ENCODE data around the gene TSPAN31. TPM values are rescaled to one million over a fixed set of nuclear protein-coding genes. Genes with fewer than 3 reads are reported as not detected.
A peak's percentile ranks its signal among the peaks of the same experiment; 100 is the strongest.

The TSPAN31 gene
- total RNA-seq, 1 experiment from 2014 or later, result 12.9 TPM

- Histone ChIP-seq H3K27me3 (ENCODE audit: control insufficient read depth, insufficient read depth, low read length) (peaks cover 82% of the 10 kb centered on the region), H3K4me3 (ENCODE audit: insufficient read depth, low read depth, low read length) (peak overlapping the region; percentile 59; the same call in 1 of the 2 replicates)
Observed at GRCh38 chr12:57726884-57727757, 17.7 kb upstream of the TSPAN31 start.

DNA sequence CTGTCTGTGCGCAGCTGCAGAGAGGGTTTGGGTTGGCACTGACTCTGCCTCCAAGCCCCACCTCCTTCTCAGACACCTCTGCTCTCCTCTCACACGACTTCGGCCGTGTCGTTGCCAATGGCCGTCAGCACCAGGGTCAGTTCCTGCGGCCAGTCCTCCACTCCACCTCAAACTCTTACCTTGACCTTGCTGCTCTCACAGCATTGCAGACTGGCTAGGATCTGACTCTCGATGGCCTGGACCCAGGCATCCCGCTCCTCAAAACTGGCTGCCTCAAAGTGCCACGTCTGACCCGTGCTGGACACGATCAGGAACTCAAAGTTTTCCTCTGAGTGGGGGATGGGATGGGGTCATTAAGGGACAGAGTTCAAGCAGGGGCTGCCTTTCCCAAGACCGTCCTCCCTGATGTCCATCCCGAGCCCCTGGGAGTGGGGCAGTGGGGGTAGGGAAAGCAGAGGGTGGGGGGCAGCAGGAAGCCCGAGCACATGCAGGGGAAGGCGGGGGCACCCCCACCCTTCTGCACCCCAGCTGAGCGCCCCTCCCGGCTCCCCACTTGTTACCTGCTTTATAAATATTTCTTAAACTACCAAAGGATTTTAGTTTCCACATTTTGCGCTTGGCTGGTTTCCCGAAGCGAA lies 17.0 kb upstream of the TSPAN31 start:
- Histone ChIP-seq H3K4me3 (ENCODE audit: insufficient read depth, low read depth, low read length) (no peak overlapping the region), H3K36me3 (replicated peaks; ENCODE audit: control insufficient read depth, insufficient read depth, low read length) (no peaks in the 10 kb centered on the region), H3K27me3 (ENCODE audit: control insufficient read depth, insufficient read depth, low read length) (peaks cover 90% of the 10 kb centered on the region)
- peak; percentile 88 for DNase-seq

More at GRCh38 chr12:57726884-57727757, 17.7 kb upstream of the TSPAN31 start:
- DNase-seq, result peak; percentile 71
- no peaks in the 10 kb centered on the region for H3K36me3 ChIP-seq (replicated peaks; ENCODE audit: control insufficient read depth, insufficient read depth, low read length)

DNA sequence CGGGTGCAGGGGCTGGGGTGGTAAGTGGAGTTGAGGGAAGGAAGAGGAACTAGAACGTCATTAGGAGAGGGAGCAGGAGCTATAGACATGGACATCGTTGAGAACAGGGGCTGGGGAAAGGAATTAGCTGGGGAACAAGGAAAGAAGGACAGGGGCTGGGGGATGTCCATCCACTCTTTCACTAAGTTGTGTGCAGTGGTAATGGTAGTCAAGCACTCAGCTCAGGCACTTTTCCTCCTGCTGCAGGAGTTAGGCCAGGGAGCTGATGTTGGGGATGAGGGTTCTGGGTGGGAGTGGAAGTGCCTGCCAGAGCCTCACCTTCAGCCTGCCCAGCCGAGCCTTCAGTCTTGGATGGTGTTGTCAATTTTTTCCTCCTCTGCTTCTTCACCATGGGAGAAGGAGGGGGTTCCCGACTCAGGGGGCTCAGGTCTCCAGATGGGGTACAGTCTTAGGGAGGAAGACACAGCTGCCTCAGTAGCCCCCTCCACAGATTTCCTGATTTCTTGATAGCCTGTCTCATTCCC lies 15.5 kb upstream of the TSPAN31 start:
- peak; percentile 16 for DNase-seq
- Histone ChIP-seq H3K4me3 (ENCODE audit: insufficient read depth, low read depth, low read length) (no peak overlapping the region), H3K36me3 (replicated peaks; ENCODE audit: control insufficient read depth, insufficient read depth, low read length) (no peaks in the 10 kb centered on the region), H3K27me3 (ENCODE audit: control insufficient read depth, insufficient read depth, low read length) (peaks cover 91% of the 10 kb centered on the region)

DNA sequence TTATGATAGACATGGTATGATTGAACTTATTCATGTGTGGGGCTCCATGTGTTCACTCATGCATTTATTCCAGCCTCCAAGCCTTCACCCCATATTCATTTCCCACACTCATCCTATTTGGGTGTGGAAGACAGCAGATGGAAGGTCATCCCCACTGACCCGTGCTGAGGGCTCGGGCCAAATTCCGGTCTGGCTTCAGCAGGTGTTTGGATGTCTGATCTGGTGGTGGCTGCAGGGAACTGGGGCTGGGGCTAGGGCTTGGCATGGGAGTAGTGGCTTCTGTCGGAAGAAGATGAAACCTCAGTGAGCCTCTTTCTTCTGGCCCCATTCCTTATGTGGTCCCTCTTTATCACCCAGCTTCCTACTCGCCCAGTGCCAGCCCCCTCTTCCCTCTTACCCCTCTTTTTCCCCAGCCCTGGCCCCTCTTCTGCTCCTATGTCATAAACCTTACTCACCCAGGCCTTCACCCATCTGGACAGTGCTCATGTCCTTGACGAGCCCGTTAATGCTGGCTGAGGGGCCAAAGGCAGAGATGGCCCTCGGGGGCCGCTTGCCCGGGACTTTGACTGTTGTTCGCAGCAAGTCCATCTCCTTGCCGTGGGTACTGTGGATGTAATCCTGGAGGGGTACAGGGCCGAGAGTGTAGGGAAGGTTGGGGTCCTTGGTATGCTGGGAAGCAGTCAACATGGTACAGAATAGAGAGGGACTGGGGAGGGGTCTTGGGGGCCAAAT lies 14.3 kb upstream of the TSPAN31 start:
- Histone ChIP-seq H3K36me3 (replicated peaks; ENCODE audit: control insufficient read depth, insufficient read depth, low read length) (no peaks in the 10 kb centered on the region), H3K4me3 (ENCODE audit: insufficient read depth, low read depth, low read length) (no peak overlapping the region), H3K27me3 (ENCODE audit: control insufficient read depth, insufficient read depth, low read length) (peaks cover 96% of the 10 kb centered on the region)
- DNase-seq, result peak; percentile 4

DNA sequence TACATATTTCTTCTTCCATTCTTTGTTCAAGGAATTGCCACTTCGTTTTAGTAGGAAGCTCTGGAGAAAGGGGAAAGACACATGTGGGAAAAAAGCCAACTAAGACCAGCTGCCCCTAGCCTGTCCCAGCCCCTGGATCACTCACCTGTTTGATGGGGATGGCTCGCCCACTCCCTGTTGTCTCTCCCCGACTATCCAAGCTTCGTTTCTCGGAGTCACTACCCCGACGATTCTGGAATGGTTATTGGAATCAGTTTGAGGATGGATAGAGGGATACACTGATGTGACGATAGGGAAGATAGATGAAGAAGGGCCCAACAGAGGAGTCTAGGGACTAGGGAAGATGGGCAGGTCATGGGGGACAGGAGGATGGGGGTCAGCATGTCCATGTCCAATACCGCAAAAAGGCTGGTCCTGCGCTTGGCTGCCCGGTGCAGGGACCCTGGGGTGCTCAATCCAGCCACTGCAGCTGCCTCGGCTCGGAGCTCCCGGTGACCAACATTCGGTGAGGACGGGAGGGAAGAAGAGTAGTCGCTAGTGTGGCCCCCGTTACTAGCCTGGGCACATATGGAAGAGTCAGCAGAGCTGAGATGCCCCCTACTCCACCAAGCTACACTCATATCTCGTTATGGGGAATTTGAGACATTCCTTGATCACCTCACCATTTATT lies 13.3 kb upstream of the TSPAN31 start:
- Histone ChIP-seq H3K36me3 (replicated peaks; ENCODE audit: control insufficient read depth, insufficient read depth, low read length) (no peaks in the 10 kb centered on the region), H3K4me3 (ENCODE audit: insufficient read depth, low read depth, low read length) (no peak overlapping the region), H3K27me3 (ENCODE audit: control insufficient read depth, insufficient read depth, low read length) (peaks cover 97% of the 10 kb centered on the region)
- peak; percentile 12 for DNase-seq

DNA sequence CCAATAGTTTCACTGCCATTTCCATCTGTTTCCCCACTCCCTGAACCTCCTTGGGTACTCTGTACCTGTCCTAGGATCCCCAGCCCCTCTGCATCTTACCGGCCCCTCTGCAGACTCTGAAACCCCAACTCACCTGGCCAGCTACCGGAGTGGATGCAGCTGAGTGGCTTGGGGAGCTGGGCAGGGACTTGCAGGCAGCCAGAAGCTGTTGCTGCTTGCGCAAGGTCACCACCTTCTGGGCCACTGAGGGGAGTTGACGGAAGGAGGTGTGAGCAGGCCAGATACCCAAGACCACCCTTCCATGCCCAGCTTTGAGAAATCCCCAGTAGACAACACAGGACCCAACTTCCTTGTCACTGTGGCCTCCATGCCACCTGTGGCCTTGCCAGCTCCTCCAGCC lies 12.6 kb upstream of the TSPAN31 start:
- peaks cover 97% of the 10 kb centered on the region for H3K27me3 ChIP-seq (ENCODE audit: control insufficient read depth, insufficient read depth, low read length)
- no peak for DNase-seq
- no peaks in the 10 kb centered on the region for H3K36me3 ChIP-seq (replicated peaks; ENCODE audit: control insufficient read depth, insufficient read depth, low read length)
- no peak overlapping the region for H3K4me3 ChIP-seq (ENCODE audit: insufficient read depth, low read depth, low read length)

DNA sequence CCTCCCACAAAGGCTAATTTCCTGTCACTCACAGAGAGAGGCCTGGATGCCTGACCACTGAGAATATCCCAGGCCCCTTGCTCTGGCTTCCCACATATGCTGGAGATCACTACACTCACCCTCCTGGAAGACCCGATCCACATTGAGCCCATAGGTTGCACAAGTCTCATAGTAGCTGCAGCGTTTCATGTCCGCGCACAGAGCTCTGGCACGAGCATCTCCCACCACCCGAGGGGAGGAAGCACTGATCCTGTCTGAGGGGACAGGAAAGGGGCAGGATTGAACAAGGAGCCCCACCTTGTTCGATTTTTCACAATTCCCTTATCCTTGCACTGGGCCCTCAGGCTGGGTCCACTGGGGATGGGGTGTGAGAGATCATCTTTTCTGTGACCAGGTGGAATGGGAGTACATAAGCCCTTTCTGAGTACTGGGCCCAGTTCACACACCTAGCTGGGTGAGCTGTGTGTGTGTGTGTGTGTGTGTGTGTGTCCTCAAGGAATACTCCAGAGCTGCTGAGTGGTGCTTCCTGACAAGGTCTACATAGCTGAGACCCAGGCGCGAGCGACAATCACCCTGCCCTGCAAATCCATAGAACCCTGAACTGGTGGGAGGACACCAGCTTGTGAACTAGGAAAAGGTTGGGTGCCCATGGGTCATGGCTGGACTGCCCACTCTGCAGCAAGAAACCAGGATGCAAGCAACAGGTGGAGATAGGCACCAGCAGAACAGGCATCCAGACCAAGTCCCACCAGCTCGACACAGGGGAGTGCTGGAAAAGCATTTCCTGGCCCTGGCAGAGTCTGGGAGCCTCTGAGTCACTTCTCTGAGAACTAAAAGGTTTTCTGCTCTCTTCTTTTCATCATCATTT lies 11.9 kb upstream of the TSPAN31 start:
- Histone ChIP-seq H3K27me3 (ENCODE audit: control insufficient read depth, insufficient read depth, low read length) (peaks cover 97% of the 10 kb centered on the region), H3K36me3 (replicated peaks; ENCODE audit: control insufficient read depth, insufficient read depth, low read length) (no peaks in the 10 kb centered on the region), H3K4me3 (ENCODE audit: insufficient read depth, low read depth, low read length) (no peak overlapping the region)
- no peak for DNase-seq

GRCh38 chr12:57733928-57734327 lies 10.9 kb upstream of the TSPAN31 start:
- Histone ChIP-seq H3K4me3 (ENCODE audit: insufficient read depth, low read depth, low read length) (no peak overlapping the region), H3K36me3 (replicated peaks; ENCODE audit: control insufficient read depth, insufficient read depth, low read length) (no peaks in the 10 kb centered on the region), H3K27me3 (ENCODE audit: control insufficient read depth, insufficient read depth, low read length) (peaks cover 96% of the 10 kb centered on the region)
- DNase-seq, result no peak

DNA sequence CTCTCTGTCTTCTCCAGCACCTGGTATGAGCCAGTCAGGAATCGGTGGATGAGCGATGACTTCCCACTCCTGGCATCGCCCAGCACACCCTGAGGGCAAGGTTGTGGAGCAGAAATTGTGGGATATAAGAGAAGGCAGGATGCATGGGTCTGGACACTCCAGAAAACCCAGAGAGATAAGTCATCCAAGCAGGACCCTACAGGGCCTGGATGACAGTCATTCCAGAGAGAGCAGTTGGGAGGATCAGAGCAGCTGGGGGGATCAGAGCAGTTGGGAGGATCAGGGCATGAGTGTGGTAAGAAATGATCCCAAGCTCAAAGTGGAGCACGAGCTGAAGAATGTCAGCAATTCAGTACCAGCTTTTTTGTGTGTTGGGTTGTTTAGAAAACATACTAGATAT lies 10.2 kb upstream of the TSPAN31 start:
- Histone ChIP-seq H3K27me3 (ENCODE audit: control insufficient read depth, insufficient read depth, low read length) (peaks cover 98% of the 10 kb centered on the region), H3K4me3 (ENCODE audit: insufficient read depth, low read depth, low read length) (no peak overlapping the region), H3K36me3 (replicated peaks; ENCODE audit: control insufficient read depth, insufficient read depth, low read length) (no peaks in the 10 kb centered on the region)
- no peak for DNase-seq

- Histone ChIP-seq H3K27me3 (ENCODE audit: control insufficient read depth, insufficient read depth, low read length) (peaks cover 98% of the 10 kb centered on the region), H3K36me3 (replicated peaks; ENCODE audit: control insufficient read depth, insufficient read depth, low read length) (no peaks in the 10 kb centered on the region), H3K4me3 (ENCODE audit: insufficient read depth, low read depth, low read length) (peak overlapping the region; percentile 33; the same call in 1 of the 2 replicates)
- peak; percentile 69 for DNase-seq
Observed at GRCh38 chr12:57735198-57735855, 9.5 kb upstream of the TSPAN31 start.

GRCh38 chr12:57735952-57736740 lies 8.7 kb upstream of the TSPAN31 start:
- peak; percentile 93 for DNase-seq
- Histone ChIP-seq H3K27me3 (ENCODE audit: control insufficient read depth, insufficient read depth, low read length) (peaks cover 98% of the 10 kb centered on the region), H3K36me3 (replicated peaks; ENCODE audit: control insufficient read depth, insufficient read depth, low read length) (no peaks in the 10 kb centered on the region), H3K4me3 (ENCODE audit: insufficient read depth, low read depth, low read length) (peak overlapping the region; percentile 33; the same call in 1 of the 2 replicates)

DNA sequence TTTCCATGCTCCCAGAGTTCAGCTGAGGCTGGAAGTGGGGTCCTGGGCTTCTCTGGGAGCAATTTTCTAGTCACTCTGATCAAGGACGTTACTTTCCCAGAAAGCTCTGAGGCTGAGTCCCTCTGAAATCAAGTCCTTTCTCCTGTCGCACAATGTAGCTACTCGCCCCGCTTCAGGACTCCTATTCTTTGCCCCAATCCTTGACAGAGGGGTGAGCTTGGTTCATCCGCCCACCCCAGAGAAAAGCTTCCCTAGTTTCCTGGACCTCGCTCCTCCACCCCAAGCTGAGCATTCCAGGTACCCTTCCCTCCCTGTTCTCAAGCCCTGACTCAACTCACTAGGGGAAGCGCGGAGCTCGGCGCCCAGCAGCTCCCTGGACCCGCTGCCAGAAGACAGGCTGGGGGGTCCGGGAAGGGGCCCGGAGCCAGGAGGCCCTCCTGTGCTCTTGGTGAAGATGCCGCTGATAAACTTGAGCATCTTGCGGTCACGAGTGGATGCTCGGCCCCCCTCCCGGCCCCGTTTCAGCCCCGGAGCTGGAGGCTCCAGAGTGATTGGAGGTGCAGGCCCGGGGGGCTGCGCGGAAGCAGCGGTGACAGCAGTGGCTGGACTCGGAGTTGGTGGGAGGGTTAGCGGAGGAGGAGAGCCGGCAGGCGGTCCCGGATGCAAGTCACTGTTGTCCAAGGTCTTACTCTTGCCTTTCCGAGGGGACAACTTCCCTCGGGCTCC lies 7.9 kb upstream of the TSPAN31 start:
- Histone ChIP-seq H3K4me3 (ENCODE audit: insufficient read depth, low read depth, low read length) (peak overlapping the region; percentile 33; the same call in 1 of the 2 replicates), H3K27me3 (ENCODE audit: control insufficient read depth, insufficient read depth, low read length) (peaks cover 98% of the 10 kb centered on the region), H3K36me3 (replicated peaks; ENCODE audit: control insufficient read depth, insufficient read depth, low read length) (no peaks in the 10 kb centered on the region)
- DNase-seq, result peak; percentile 81

Measured in H7 (cell line).